HG03460 (cell line): Measurements from ENCODE around the gene NOS1AP.

Experiments used
- ATAC-seq: cut with Tn5 transposase; IDR thresholded peaks from one replicate; pipeline ENCODE4 v1.9.1; 2021; ENCODE audit not compliant: unreplicated experiment

Gene NOS1AP

DNA sequence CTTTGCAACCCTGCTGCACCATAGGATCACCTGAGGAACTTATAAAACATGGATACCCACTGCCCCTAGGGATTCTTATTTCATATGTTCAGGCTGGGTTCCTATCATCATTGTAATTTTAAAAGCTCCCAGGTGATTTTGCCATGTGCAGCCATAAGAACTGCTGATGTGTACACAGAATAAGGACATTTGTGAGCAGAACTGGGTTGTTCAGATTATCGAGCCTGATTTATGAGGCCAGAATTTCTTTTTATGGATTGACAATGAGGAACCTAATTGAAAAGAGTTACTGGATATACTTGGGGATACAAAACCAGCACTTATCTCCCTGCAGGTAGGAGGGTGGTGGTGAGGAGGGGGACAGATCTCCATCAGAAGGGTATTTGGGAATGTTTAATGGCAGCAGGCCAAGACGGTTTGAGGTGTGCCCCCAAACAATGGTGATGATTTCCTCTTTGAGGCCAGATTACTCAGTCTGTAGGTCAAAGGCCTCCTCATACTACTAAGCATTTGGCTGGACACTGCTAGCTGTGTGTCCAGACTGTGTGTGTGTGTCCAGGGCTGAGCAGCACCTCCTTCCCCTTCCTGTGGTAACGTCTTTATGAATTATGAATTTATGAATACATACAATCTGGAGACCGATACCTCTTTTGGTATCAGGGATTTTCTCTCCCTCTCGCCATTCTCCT is 18.9 kb downstream of the NOS1AP start:
- no peak for ATAC-seq

DNA sequence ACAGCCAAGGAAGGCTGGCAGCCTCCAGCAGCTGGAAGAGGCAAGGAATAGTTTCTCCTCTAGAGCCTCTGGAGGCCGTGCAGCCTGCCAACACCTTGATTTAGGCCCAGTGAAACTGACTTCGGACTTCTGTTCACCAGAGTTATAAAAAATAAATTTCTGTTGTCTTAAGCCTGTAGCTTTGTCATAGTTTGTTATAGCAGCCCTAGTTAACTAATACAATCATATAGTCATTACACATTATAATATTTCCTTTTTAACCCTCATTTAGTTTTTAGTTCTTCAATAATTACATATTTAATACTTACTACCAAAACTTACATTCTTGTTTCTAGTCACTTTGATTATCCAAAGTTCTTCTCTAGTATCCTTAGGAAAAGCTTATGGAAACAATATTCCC is 20.3 kb downstream of the NOS1AP start:
- ATAC-seq: no peak

DNA sequence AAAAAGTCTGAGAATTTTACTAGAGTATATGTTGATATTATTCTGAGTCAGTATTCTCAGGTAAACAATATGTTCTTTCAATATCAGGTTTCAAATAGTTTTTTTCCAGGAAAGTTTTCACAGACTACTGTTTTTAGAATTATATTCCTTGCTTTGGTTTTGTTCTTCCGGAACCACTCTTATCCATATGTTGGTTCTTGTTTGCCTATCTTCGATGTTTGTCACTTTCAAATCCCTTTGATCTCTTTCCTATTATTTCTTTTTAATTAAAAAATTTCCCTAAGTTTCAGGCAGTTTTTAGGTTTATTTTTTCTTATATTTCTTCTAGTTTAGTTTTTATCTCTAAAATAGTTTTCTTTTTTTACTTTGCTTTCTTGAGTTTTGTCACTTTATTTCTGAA is 20.9 kb downstream of the NOS1AP start:
- ATAC-seq: no peak

DNA sequence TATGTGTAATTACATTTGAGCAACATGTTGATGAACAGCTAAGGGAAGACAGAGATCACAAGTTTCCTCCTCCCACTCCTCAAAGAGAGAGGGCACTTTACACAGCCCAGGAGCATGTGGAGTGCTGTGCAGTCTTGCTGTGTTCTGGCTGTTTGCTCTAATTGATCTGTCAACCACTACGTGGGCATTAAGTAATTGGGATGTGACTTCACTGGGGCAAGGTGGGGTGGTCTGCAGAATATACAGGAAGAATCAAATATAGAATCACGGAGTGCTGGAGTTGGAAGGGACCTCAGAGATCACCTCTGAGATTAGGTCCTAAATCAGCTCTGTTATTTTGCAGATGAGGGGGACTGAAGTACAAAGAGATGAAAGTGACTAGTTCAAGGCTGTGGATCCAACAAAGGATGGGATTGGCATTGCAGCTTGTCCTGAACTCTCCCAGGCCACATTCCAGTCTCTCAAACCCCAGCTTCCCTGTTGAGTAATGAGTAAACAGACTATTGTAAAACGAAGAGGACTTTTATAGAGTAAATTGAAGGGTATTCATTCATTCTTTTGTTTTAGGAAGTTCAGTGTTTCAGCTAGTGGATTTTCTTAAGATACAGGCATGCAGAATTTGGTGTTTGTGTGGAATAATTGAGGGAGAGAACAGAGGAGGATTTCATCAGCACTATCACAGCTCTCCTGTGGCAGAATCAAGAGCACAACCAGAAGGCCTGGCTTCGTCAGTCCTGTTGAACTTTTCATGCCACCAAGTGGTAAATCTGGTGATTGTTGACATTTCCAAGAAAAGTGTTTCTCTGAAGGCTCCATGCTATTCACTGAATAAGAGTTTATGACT is 22.4 kb downstream of the NOS1AP start:
- no peak for ATAC-seq

DNA sequence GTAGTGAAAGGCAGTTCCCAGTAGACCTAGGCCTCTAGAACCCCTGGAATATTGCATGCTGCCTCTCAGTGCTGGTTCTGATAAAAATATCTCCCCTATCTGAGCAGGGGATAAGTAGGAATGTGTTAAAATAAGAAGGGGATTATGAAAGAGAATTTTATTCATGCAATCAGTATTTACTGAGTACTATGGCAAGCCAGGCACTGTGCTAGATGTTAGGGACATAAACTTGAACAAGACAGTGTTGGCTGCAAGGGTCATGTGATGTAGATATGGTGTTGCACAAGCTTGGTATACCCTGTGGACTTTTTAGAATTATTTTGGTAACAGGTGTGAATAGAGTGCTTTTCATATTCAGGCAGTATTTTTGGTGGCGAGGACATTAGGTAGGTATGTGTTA is 23.6 kb downstream of the NOS1AP start:
- ATAC-seq: no peak

DNA sequence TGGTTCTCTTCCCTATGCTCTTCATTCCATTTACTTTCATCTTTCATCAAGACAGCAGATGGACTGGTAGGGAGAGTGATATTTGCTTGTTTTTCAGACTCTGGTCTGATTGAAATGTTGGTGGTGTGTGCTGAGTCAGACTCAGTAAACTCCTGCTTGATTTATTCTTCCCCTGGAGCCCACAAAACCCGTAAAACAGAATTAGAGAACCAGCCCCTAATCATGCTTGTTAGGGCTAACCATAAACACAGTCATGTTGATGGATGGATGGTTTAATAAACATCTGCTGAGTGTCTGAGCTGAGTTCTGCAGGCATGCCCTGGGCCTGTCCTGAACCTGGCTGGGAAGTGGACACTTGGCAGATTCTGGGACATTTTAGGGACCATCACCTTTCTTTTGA is 24.8 kb downstream of the NOS1AP start:
- ATAC-seq: no peak

DNA sequence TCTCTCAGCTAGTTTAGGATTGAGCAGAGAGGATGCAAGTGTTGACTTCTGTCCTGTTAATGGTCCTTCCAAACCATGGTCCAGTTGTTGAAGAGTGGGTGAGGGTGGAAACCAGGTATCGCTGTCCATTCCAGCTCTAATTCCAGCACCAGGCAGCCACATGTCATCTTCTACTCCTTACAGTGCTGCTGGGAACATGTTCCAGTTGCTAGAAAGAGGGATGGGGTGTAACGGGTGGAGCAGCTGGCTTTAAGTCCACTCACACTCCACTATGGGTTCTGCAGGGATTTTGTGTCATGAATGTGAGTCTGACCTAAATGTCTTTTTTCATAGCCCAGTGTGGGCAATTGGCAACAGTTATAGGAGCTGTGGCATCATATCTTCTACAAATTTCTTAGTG is 25.2 kb downstream of the NOS1AP start:
- no peak for ATAC-seq

DNA sequence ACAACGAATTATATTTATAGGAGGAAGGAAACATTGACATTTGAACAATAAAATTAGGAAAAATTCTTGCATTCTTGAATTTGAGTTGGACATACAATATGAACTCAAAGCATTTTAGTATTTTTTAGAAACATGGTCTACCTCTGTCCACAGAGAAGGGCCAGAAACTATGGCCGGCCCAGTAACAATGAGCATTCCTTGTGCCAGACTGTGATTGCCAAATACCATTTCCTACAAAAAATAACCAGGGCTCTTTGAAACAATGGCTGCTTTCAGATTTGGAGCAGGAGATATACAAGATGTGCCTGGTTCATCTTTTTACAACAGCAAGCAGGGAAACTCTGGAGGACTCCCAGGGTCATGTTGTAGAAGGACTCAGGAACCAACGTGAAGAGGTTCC is 38.4 kb downstream of the NOS1AP start:
- ATAC-seq: no peak

DNA sequence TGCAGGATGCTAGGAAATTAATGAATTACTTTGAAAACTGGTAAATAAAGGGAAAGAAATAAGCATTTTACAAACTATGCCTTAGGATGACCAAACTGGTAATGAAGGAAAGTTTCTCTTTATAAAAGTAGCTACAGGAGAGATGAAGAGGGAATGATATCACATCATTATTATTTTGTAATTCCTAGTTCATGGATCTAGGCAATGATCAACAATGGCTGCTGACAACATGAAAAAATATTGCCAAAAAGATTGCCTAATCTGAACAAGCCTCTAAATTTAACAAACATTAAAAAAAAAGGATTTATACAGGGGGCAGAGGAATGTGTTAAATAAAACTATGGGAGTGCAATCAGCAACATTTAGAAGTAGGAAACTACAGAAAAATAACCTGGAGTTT is 38.9 kb downstream of the NOS1AP start:
- ATAC-seq: no peak

DNA sequence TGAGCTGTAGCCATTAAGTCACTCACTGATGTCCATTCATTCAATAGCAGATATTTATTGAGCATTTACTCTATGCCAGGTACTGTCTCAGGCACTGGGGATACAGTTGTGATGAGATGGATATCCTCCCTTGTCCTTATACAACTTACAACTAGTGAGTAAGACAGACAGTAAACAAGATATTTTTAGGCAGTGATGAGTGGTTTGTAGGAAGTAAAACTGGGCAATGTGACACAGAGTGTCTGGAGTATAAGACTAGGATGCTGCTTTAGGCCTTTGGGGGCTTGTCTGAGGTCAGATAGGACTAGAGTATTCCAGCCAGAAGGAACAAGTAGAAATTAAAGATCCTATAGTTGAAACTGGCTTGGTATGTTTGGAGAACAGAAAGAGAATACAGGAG is 41.4 kb downstream of the NOS1AP start:
- ATAC-seq: no peak

DNA sequence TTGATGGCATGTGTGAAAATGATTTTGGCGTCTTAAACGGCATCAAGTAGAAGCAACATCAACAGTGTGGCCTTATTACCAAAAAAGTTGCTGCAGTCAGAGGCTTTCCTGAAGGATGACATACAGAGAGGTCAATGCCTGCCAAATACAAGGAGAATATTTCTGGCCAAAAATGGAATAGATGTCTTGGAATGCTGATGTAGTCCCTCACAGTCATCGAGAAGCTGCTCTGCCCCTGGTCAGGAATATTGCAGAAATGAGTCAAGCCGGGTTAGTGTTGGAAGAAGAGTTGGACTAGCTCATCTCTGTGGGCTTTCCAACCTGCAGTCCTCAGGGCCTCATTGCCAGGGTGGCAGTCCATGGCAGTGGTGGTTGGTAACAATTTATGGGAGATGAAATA is 42.1 kb downstream of the NOS1AP start:
- no peak for ATAC-seq

DNA sequence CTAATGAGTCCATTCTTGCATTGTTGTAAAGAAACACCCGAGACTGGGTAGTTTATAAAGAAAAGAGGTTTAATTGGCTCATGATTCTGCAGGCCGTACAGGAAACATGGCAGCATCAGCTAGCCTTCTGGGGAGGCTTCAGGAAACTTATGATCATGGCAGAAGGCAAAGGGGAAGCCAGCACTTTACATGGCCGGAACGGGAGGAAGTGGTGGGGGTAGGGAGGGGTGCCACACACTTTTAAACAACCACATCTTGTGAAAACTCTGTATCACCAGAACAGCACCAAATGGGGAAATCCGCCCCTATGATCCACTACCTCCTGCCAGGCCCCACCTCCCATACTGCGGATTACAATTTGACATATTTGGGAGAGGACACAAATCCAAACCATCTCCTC is 43.9 kb downstream of the NOS1AP start:
- ATAC-seq: no peak

DNA sequence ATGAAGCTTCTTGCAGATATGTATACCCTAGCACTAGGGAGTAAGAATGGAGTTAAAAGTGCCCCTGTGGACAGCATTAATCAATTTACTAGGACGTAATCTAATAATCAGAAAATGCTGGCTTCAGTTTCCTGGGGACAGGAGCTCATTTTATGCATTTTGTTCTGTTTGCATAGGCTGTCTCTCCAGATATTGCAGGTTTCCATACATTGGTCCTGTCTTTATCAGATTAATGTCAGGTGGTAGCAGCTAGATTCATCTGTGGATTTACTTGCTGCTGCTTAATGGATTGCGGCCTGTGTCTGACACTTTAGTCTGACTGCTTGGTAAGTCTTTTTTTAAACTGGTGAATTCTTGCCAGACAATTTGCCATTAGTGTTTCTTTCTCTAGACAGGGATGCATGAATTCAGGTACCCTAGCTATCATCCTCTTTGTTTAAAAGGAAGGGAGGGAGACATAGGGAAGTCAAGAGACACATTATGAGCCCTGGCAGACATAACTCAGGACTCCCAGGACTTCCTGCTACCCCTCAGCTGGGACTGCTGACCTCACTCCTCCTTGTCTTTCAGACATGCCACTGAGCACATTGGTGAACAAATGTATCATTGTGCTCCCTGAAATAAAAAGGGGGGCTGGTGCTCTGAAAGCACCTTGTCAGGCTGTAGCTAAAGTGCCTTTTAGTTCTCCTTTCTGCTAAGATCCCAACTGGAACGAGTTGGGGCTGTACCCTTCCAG is 47.7 kb downstream of the NOS1AP start:
- no peak for ATAC-seq

DNA sequence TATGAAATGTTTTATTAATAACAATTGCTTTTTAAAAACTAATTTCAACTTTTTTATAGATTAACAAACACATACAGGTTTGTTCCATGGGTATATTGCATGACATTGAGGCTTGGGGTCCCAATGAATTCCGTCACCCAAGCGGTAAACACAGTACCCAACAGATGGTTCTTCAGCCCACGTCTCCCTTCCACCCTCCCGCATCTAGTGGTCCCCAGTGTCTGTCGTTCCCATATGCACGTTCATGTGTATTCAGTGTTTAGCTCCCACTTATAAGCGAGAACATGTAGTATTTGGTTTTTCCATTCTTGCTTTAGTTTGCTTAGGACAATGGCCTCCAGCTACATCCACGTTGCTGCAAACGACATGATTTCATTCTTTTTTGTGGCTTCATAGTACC is 48.6 kb downstream of the NOS1AP start:
- no peak for ATAC-seq

DNA sequence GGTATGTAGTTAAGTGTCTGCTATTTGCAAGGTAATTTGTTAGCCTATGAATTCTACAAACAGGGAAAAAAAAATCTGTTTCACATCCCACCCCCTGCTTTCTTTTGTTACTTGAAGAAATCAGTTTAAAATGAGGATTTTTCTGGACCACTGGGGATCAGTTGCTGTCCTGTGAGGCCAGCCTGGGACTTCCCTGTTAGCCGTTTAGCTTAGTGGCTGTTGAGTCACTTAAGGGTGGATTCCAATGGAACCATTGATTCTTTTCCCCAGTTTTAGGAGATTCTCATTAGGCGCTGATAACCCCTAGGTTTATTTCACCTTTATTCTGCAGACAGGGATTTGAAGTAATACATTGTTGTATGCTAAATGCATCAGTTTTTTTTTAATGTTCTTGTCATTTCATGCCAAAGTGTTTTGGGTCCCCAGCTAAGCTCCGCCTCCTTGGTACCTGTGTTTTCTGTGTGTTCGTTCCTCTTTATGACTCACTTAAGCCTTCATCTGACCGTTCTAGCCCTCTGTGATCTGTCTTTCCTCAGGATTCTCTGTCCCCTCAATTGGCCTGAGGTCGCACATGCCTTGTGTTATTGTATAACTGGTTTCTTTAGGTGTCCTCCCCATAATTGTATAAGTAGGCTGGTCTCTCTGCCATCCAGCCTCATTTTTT is 59.3 kb downstream of the NOS1AP start:
- ATAC-seq: no peak

DNA sequence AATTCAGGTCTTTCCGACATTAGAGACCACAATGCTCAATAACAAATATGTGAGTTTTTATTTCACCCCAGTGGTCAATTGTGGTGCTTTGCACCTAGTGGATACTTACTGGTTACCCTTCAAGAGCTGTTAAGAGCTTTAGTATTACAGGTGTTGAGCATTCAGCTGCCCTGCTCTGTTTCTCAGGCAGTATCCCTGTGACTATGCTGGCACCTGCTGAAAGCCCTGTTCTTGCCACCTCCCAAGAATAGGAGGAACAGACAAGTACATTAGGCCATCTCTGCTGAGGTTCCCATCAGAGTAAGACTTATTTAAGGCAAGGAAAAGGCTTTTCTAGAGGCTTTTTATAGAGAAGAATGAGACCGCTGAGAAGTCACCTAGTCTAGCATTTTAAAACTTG is 60.8 kb downstream of the NOS1AP start:
- no peak for ATAC-seq

DNA sequence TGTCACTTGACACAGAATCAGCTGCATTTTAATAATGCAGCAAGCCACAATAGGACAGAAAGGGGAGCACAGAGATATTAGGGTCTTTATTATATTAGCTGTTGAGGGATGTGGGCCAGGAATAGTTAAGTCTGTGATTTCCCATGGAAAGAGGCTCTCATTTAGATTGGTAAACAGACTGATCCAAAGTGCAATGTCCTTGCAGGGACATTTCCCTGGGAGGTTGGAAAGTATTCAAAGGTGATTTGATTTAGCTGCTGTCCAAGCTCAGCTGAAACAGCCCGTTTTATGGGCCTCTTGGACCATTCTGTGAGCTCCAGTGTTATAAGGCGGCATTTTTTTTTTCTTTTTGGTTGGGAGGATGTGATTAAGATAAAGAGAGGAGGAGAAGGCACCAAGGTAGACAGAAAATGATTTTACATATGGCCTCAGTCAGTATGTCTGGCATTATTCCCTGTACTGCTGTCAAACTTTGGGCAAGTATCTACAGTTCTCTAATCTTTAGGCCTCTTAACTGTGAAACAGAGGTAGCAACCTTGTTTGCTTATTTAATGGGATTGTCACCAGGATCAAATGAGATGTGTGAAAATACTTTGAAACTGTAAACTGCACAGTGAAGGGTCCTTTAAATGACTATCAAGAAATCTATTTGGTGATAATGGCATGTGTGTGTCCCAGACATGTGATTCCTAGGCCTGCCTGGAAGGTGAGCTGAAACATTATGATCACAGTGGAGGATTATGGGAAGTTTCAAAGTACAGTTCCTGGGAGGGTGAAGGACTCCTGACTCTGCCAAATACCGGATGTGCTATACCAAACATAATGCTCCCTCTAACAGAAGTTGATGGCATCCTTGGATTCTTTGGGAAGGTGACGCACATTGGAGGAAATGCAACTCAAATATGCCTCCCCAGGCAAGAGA is 62.2 kb downstream of the NOS1AP start:
- ATAC-seq: no peak

DNA sequence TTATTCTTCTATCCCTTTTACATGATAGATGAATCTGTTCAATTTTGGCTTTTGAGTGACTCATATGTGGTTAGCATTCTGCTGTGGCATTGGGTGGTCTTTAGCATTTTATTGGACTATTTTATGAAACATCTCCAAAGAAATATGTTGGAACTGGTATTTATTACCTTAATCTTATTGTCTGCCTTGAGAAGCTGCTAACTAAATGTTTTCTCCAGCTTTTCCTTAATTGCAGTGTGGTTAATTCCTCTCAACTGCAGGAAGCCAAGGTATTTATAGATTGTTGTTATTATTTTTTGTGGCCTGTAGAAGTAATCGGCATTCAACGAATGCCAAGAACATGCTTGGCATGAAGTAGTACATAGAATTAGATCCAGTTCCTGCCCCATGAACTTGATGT is 64.1 kb downstream of the NOS1AP start:
- no peak for ATAC-seq

DNA sequence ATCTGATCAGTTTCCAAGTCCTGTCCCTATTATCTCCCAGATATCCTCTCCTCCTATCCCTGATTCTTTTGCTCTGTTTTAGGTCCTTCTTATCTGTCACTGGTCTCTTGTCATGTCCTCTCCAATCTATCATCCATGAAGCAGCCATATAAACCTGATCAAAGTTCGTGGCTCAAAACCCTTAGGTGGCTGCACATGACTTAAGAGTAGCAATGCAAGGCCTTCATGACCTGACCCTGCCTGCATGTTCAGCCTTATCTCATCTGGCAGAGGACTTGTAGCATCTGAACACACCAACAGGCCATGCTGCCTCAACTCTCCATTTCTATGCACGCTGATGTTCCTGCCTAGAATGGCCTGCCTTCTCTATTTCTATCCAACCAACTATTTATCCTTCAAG is 65.2 kb downstream of the NOS1AP start:
- no peak for ATAC-seq

DNA sequence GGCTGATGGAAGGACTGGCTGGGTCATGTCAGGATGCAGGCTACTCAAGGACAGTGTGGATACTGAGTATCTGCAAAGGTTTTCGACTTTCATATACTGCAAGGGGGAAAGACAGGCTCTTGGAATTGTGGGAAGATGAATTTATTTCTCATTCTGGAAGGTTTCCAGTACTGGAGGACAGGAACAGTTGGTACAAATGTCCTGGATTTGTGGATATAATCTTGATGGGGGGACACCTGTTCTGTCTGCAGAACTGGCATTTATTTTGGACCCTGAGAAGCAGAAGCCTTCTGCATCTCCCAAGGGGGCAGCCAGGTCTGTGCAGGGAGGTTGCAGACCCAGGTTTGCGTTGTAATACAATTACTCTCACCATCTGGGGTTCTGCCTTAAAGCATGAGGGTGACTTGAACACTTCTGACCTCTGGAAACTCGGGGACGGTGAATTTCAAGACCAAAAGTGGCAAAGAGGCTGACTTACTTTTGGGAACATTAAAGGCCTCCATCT is 65.8 kb downstream of the NOS1AP start:
- ATAC-seq: no peak
